HG03354 (cell line): ENCODE data around the gene GULP1.
"Not testable (repeated sequence)": the region's sequence is repeated elsewhere in the genome, so short reads cannot be mapped to it uniquely, and the experiment has no call there.

Source experiments
- ATAC-seq: cut with Tn5 transposase; IDR thresholded peaks from one replicate; pipeline ENCODE4 v1.9.1; 2021; ENCODE audit warnings: mild to moderate bottlenecking; ENCODE audit not compliant: unreplicated experiment, poor library complexity, severe bottlenecking

GULP1 gene

DNA sequence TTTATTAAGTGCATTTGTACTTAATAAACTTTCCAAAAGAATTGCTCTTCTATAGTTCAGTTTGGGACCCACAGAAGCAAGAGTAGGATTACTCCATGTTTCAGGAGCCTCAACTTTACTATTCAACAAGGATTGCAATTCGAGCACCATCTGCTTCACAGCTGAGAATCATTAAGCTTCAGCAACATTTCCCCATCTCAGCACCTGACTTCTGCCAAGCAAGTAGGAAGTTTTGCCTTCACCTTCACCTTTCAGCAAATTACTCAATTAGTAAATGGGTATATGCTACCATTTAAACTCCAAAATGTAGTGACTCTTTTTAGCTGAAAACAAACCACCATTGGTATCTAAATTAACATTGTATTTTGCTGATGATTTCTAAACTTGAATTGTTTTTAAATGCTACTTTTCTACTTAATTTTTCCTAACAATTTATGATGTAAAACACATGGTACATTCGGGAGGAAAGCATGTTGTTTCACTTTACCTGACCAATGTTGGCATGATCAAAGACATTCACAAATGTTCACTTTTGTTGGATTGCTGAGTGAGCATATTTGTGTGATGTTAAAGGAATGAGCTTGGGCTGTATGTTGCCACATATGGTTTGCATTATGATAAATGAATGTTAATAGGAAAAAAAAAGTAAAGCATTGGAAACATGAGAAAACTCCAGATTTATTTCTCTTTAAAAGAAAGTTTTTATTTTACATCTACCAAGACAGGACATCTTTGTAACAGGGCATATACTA is 159.2 kb downstream of the GULP1 start:
- no peak for ATAC-seq

DNA sequence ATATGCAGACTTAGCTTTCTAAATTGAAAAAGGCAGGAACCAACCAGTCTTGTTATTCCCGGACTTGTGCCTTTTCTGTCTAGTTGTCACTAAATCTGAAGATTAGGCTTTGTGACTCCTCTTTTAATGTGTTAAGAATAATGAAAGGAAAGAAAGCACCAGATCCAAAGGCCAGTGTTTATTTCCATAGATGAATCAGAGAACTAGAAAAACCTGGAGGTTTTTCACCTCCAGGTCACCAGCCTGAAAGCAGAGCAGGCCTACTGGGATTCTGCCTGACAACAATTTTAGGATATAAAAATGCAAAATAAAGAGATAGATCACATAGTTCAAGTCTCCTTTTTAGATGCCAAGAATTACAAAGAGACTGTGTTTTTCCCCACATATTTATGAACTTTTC is 160.4 kb downstream of the GULP1 start:
- ATAC-seq: no peak

DNA sequence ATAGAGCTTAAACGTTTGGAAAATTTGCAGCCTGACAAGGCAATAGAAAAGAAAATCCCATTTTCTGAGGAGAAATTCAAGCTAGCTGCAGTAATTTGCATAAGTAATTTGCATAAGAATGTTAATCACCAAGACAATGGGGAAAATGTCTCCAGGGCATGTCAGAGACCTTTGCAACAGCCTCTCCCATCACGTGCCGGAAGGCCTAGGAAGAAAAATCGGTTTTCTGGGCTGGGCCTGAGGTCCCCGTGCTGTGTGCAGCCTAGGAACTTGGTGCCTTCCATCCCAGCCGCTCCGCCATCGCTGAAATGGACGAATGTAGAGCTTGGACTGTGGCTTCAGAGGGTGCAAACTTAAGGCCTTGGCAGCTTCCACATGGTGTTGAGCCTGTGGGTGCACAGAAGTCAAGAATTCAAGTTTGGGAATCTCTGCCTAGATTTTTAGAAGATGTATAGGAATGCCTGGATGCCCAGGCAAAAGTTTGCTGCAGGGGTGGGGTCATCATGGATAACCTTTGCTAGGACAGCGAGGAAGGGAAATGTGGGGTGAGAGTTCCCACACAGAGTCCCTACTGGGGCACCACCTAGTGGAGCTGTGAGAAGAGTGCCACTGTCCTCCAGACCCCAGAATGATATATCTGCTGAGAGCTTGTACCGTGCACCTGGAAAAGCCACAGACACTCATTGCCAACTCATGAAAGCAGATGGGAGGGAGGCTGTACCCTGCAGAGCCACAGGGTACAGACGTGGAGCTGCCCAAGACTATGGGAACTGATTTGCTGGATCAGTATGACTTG is 164.6 kb downstream of the GULP1 start:
- ATAC-seq: no peak

DNA sequence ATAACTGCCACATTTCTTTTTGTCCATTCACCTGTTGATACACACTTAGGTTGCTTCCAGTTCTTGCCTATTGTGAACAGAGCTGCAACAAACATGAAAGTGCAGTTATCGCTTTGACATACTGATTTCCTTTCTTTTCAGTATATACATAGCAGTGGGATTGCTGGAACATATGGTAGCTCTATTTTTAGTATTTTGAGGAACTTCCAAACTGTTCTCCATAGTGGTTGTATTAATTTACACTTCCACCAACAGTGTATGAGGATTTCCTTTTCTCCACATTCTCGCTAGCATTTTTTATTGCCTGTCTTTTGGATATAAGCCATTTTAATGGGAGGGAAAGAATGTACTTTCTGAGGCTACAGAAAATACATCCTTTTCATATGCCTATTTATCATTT is 167.4 kb downstream of the GULP1 start:
- ATAC-seq: no peak

DNA sequence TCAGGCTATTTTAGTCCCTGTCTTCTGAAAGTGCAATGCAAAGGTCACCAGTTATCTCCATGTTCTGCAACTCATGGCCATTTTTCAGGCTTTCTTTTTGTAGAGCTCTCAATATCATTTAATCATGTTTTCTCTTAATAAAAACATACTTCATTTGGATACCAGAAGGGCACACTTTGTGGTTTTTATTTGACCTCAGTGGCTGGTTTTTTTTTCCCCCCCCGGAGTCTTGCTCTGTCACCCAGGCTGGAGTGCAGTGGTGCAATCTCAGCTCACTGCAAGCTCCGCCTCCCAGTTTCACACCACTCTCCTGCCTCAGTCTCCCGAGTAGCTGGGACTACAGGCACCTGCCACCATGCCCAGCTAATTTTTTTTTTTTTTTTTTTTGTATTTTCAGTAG is 174.4 kb downstream of the GULP1 start:
- ATAC-seq: not testable (repeated sequence)

DNA sequence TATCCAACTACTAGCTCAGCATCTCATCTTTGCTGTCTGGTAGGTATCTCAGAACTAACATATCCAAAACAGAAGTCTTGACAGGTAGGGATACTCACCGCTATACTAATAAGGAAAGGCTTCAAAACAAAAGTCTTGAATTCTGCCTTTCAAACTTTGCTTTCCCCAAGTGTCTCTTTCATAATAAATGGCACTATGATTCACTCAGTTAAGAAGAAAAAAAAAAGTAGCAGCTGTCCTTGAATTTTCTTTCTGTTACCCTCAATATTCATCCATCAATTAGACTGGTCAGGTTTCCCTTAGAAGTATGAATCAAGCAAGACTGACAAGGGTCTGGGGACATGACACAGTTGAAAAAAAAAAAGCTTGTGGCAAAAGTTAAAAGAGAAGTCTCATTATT is 175.1 kb downstream of the GULP1 start:
- ATAC-seq: no peak

DNA sequence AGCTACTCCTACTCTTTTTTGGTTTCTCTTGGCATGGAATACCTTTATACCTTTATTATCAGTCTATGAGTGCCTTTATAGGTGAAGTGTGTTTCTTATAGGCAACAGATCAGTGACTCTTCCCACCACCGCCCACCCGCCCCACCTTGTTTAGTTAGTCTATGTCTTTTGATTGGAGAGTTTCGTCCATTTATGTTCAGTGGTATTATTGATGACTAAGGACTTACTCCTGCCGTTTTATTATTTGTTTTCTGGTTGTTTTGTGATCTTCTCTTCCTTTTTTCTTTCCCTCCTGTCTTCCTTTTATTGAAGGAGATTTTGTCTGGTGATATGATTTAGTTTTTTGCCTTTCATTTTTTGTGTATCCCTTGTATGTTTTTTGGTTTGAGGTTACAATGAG is 179.5 kb downstream of the GULP1 start:
- ATAC-seq: no peak

DNA sequence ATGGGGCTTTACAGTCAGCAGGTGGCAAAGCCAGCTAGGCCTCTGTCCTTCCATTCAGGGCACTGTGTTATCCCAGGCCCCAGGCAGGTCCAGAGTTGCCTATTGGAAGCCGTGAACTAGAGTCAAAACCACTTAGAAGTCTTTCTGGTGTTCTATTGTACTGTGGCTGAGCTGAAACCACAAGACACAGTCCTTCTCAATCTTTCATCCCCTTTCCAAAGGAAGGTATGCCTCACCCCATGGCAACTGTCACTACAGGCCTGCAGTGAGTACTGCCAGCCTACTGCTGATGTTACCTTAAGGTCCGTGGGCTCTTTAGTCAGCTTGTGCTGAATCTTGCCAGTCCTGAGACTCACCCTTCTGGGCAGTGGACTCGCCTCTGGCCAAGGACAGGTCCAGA is 181.6 kb downstream of the GULP1 start:
- ATAC-seq: no peak

DNA sequence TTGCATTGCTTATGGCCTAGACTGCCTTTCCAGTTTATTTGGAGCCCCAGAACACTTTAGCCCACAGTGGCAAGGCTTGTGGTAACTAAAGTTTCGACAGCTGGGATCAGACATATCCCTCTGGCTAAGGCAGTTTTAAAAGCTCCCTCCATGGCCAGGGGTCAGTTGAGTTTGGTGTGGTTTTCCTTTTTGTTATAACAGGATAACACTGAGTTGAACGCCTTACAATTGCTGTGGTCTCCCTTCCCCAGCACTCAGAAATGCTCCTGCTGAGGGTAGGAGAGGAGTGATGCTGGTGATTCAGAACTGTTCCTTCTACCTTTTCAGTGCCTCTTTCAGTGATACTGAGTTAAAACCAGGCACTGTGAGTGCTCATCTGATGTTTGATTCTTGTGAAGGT is 182.6 kb downstream of the GULP1 start:
- no peak for ATAC-seq

DNA sequence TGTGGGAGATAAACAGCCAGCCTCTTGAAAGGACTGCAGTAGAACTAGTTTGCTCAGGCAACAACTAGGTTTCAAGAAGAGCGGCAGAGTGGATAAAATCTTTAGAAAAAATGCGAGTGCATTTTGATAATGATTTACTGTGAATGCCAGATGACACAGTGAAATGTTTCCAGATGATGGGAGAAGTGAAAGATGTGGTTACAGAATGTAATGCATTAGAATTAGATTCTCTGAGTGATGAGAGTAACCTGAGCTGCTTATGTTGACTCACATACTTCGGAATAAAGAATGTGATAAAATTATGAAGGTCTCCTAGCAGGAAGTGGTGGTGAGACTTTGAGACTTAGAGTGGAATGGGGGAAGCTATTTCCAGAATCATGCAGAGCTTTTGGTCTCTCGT is 184.3 kb downstream of the GULP1 start:
- ATAC-seq: peak; percentile 59

DNA sequence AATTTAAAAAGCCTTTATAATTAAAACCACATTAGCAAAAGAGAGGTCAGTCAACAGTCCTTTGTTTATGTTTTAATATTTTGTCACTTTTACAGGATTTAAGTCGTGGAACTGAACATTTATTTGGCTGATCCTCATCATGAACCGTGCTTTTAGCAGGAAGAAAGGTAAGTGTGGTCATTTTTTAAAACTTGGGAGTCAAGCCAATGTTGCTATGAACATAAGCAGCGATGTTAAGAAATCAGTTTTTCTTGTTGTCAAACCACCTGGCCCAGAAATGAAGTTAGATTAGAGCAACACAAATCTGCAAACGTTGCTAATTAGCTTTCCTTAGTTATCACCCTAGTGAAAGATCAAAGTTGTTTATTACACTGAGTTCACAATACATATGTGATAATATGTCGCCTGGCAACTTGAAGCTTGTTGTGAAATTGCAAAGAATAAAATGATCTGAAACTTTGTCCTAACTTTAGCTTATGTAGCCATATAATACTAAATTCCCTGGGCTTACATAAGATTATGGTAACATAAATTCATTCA is 186.0 kb downstream of the GULP1 start:
- ATAC-seq: no peak

DNA sequence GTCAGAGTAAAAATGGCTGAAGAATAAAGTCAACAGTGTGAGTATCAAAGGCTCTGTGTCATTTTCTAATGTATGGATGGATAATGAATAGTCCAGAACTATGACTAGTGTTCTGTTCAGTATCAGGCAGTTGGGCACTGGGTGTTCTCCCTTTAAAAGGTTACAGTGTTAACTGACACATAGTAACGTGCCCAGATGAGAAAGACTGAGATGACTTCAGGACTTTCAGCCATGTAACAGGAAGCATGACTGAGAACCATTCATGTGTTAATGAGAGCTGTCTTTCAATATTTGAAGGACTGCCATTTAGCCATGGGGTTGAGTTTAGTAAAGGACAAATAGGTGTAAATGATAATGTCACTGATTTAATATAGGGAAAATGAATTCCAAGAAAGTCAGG is 187.1 kb downstream of the GULP1 start:
- peak; percentile 94 for ATAC-seq

DNA sequence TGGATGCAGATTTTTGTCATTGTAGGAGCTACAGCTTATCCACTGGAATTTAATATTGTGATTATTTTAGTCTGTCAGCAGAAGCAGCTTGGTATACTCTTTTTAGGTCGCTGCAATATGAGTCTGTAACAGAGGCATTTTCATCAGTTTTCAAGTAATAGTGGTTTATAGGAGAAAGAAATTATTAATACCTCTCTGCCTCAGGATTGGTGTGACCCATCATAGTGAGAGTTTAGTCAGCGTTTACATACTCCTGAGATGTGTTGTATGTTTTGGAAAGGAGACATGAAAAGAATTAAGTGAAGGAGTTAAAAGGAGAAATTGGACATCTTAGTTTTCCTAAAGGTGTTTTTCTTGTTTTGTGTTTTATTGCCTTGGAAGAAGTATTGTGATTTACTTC is 189.8 kb downstream of the GULP1 start:
- no peak for ATAC-seq

DNA sequence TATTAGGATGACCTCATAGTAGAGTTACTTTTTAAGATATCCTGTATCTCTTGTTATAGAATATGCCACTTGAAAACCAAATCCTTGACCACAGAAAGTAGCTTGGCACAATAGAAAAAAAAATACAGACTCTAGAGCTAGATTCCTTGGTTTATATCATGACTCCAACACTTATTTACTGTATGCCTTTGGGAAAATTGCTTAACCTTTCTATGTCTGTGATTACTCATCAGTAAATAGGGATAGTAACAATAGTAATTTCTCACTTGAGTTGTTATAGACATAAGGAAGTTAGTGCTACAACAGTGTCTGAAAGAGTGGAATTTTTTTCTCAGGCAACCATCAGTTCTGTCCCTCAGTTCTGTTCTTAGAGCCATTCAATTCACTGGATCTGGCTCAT is 193.8 kb downstream of the GULP1 start:
- ATAC-seq: no peak

DNA sequence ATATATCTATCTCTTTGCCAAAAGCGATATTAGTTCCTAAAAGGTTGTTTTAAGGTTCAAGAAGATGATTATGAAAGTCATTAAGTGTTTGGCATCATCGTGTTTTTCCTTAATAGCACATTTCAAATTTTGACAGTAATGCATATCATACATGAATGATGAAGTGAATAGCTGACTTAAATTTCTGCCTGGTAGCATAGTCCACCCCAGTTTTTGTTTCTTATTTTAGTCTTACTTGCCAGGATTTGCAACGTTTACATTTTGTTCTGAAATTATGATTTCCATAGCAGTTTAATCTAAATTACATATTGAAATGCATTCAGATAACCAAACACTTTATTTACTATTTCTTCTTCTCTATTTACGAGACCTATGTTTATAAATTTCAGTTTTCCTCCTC is 201.1 kb downstream of the GULP1 start:
- no peak for ATAC-seq

DNA sequence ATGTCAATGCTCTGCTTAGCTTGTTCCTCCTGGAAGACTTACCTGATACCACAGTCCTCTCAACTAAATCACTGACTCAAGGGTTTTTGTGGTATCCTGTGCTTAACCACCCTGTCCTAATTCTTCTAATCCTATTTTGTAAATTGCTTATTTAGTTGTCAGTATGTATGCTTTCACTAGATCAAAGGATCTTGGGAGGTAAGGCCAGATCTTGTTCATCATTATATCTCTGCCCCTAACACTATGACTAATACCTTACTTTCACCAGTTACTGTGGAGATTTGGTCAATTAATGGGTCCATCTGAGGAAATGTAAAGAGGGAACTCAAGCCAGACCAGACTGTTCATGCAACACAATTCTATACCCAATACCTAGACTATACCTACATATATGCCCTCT is 203.2 kb downstream of the GULP1 start:
- no peak for ATAC-seq

DNA sequence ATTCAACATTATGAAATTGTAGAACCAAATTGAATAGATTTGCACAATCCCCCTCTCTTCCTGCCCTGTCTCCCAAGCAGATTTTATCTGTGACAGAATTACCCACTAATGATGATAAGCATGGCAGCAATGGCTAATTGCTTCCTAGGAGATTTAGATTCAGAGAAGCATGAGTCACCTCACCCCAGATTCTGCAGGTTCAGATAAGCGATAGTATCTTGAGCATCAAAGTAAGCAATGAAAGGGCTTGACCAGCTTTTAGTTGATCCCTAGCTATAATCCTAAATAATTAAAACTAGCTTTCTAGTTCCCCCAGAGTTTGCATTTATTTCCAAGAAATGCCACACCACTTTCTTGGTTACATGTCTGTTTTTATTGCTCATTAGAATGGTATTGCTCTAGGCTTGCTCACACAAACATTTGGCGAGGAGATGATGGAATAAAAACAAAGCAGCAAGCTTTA is 204.3 kb downstream of the GULP1 start:
- ATAC-seq: no peak

DNA sequence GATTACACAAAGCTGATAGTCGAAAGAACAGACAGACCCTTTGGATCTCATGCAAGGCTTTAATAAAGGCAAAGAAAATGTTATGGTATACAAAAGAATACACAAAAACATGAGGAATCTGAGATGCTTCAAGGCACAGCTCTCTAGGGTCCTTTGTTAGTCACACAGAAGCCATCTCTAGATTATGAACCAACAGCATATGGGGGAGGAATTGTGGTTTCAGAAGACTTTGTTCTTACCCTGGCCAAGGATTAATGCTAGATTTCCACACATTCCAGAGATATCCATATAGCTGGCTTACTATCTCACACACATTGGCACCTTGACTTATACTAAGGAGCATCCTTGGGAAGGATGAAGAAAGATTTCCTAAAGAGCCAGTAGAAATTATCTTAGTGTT is 206.1 kb downstream of the GULP1 start:
- ATAC-seq: no peak

DNA sequence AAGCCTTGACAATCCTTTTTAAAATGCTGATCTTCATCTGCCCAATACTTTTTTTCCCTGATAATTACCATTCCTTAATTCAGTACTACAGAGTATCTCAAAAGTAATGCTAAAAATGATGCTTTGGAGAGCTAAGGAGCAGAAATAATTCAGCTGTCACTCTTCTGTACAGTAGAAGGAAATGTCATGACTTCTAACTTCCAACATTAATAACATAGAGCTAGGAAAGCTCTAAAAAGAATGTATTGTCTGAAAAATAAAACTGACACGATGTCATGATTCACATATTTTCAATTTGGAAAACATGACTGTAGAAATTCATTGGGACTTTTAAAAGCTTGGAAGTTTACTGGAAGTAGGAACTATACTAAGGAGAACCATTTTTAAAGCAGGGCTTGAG is 212.3 kb downstream of the GULP1 start:
- ATAC-seq: no peak

DNA sequence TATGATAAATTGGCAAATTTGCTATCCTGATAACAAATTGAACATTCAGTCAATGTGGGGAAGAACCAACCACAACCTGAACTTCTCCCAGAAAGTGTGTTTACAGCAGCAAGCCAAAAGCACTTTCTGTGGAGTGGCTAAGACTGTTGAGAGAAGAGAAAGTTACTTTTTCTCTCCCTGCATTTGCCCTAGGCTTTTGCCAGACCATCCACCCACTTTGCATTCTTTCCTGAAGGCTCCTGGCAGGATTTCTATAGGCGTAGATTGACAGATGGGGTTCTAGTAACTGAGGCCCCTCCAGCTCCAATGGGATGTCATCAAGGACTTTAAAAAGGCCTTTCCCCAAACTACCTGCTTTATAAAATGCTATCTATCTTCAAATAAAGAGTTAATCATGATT is 215.2 kb downstream of the GULP1 start:
- no peak for ATAC-seq

DNA sequence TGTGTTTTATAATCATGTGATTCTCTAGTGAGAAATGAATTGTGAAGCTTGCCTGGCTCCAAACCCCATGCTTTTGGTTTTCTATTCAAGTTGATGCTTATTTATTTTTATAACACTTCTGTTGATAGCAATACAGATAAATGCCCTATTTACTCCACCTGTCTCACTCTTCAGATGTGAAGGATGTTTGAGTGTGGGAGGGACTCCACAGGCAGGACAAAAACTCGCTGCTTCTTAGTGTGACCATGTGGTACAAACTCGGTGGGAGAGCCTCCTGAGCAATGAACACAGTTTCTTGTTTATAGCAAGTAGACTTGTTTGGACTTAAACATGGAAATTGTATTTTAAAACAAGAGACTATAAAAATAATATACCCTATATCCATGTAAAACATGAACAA is 219.7 kb downstream of the GULP1 start:
- ATAC-seq: no peak
